Activated naive CD4-positive, alpha-beta T cell treated with anti-CD3 and anti-CD28 coated beads, Interleukin-2, amount 10 ng/mL, durations not matched to agents 5 hours and 36 hours (primary cell): ENCODE results near the gene RCOR3. TPM values are rescaled to one million over a fixed set of nuclear protein-coding genes. Genes with fewer than 3 reads are reported as not detected.

Experiments used
- total RNA-seq, 2 experiments: library from RNA; stranded (reverse); gene quantifications; one replicate each; pipeline ENCODE4 v1.2.3, GENCODE V29; 2021

Gene RCOR3
- total RNA-seq, result 10 to 100 TPM; 51.2 to 54.6 TPM

GRCh38 chr1:211258756-211259637 is at the start of gene RCOR3:
Gene RCOR3, plus strand, starts transcription at chr1:211259366. Its CDS starts 195 bp downstream, at chr1:211259561.

GRCh38 chr1:211326528-211327345 is 67.6 kb downstream of the RCOR3 start, which contains the start of gene TRAF5:
Gene TRAF5, plus strand, starts transcription at chr1:211326833. Its CDS starts 26,407 bp downstream, at chr1:211353240.

Other genes with a start within 250 kb of the RCOR3 start
- gene KCNH1, start 125.2 kb upstream of the RCOR3 start, total RNA-seq, result not detected
- 10 to 100 TPM; 82.3 to 86.0 TPM for gene TRAF5, start 67.5 kb downstream of the RCOR3 start, total RNA-seq
- not detected for gene RD3, start 232.8 kb downstream of the RCOR3 start, total RNA-seq